ENCODE results near the gene ARHGAP32.

ARHGAP32 gene

DNA sequence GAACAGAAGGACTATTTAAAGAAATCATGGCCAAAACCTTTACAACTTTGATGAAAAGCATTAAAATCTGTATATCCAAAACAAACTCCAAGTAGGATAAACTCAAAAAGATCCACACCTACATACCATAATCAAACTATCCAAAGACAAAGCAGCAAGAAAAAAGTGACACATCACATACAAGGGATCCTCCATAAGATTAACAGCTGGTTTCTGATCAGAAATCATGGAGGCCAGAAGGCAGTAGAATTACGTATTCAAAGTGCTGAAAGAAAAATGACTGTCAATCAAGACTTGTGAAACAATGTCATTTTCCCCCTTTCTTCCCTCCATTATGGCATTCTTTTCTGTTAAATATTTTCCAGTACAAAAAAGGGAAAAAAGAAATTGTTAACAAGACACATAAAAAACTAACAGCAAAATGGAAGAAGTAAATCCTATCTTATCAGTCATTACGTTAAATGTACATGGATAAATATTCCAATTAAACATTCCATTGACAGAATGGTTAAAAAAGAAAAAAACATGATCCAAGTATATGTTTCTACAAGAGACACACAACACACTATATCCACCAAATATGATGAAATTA lies 34.2 kb upstream of the ARHGAP32 start:
- no peak overlapping the region for H3K4me3 ChIP-seq (ENCODE audit: low read depth, low read length)
- DNase-seq (ENCODE audit: low read depth) = no peak
- TF ChIP-seq CTCF (IDR thresholded peaks at IDR 0.05; ENCODE audit: insufficient read depth, low read depth, low read length, missing control alignments) = no peak

- TF ChIP-seq CTCF (IDR thresholded peaks at IDR 0.05; ENCODE audit: insufficient read depth, low read depth, low read length, missing control alignments) = no peak
- no peak overlapping the region for H3K4me3 ChIP-seq (ENCODE audit: low read depth, low read length)
- DNase-seq (ENCODE audit: low read depth) = no peak
Observed at GRCh38 chr11:129225190-129225589, 33.1 kb upstream of the ARHGAP32 start.

DNA sequence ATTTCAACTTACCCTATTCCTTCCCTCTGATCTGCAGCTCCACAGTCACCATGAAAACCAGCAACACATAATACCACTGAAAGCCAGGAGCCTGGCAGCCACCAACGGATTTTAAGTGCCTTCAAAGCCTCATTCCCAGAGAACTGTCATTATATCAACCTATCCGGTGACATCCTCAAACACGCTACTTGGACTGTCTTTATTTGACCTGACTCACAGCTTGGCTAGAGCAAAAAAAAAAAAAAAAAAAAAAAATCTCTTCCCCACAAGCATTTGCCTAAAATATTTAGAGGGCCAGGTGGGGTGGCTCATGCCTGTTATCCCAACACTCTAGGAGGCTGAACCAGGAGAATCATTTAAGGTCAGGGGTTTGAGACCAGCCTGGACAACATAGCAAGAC lies 32.4 kb upstream of the ARHGAP32 start:
- no peak for DNase-seq (ENCODE audit: low read depth)
- TF ChIP-seq CTCF (IDR thresholded peaks at IDR 0.05; ENCODE audit: insufficient read depth, low read depth, low read length, missing control alignments) = no peak
- H3K4me3 ChIP-seq (ENCODE audit: low read depth, low read length) = no peak overlapping the region

DNA sequence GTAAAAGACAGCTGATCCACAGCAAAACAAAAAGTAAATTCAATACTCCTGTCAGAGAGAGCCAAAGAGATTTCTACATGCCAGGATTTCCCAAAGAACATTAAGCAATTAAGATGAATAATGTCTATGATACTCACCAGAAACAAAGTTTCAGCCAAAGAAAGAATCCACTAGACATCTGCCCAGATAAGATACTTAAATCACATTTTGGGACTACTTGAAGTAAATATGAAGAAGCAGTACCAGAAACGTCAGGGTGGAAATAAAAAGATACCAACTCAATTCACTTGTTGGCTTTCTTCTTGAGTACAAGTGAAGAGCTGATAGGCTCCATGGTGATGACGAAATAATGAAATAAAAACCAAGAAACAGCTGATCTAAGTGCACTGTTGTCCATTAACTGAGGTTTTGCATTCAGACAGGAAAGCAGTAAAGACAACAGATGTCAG lies 31.6 kb upstream of the ARHGAP32 start:
- no peak for DNase-seq (ENCODE audit: low read depth)
- no peak overlapping the region for H3K4me3 ChIP-seq (ENCODE audit: low read depth, low read length)
- no peak for TF ChIP-seq CTCF (IDR thresholded peaks at IDR 0.05; ENCODE audit: insufficient read depth, low read depth, low read length, missing control alignments)

- no peak for DNase-seq (ENCODE audit: low read depth)
- H3K4me3 ChIP-seq (ENCODE audit: low read depth, low read length) = no peak overlapping the region
- no peak for TF ChIP-seq CTCF (IDR thresholded peaks at IDR 0.05; ENCODE audit: insufficient read depth, low read depth, low read length, missing control alignments)
Observed at GRCh38 chr11:129223260-129223659, 31.1 kb upstream of the ARHGAP32 start.

GRCh38 chr11:129222158-129222557 lies 30.0 kb upstream of the ARHGAP32 start:
- no peak for TF ChIP-seq CTCF (IDR thresholded peaks at IDR 0.05; ENCODE audit: insufficient read depth, low read depth, low read length, missing control alignments)
- H3K4me3 ChIP-seq (ENCODE audit: low read depth, low read length) = no peak overlapping the region
- DNase-seq (ENCODE audit: low read depth) = no peak

All from GM12865 (cell line).